Upper lobe of left lung (tissue), 4 donors: Measurements from ENCODE around the gene DNAH10.

Source experiments
- EP300 ChIP-seq, 4 donors: sonication (generic); formaldehyde crosslinking; IDR thresholded peaks; one replicate each; pipeline ENCODE4 v1.5.1; 2017; ENCODE audit warnings: antibody characterized with exemption in 4 of 4, control low read depth in 2 of 4
- POLR2A ChIP-seq, 4 donors: fragments of 450-650 bp; IDR thresholded peaks; one replicate each; pipeline ENCODE4 v1.5.1; 2016 to 2017; ENCODE audit warnings: antibody characterized with exemption in 4 of 4, mild to moderate bottlenecking in 2 of 4
- POLR2AphosphoS5 ChIP-seq, 2 donors: sonication (generic); formaldehyde crosslinking; IDR thresholded peaks; one replicate each; pipeline ENCODE4 v1.5.1; 2017; ENCODE audit warnings: antibody characterized with exemption in 2 of 2
- TF ChIP-seq, protein P1 (sequence below), 6 experiments: fragments of 450-650 bp in 4 of 6; fragments of 200-600 bp in 2 of 6; sonication (generic) in 2 of 6; IDR thresholded peaks; one replicate each; pipeline ENCODE4 v1.5.1; 2016 to 2019; ENCODE audit warnings: antibody characterized with exemption in 6 of 6

DNA sequence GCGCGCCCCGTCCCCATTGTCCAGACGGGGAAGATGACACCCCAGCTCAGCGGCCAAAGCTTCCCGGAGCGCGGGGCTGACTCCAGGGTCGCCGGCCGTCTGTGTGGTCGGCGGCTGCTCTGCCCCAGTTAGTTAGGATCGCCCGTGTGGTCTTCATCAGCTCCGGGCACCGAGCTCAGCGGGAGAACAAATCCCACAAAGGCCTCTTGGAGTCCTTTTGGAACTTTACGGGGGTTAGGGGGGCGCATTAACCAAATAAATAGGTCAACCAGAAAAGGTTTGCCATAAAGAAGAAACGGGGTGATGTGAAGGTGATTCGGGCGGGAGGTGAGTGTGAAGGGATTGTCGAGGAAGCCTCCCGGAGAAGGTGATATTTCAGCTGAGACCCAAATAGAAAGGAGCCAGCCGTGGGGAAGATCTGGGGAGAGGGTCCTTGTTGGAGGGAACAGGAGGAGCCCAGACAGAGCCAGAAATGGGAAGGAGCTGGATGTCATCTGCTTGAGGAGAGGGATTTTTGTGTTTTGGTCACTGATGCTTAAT, 49.3 kb upstream of the DNAH10 start:
- TF ChIP-seq, protein P1, sequence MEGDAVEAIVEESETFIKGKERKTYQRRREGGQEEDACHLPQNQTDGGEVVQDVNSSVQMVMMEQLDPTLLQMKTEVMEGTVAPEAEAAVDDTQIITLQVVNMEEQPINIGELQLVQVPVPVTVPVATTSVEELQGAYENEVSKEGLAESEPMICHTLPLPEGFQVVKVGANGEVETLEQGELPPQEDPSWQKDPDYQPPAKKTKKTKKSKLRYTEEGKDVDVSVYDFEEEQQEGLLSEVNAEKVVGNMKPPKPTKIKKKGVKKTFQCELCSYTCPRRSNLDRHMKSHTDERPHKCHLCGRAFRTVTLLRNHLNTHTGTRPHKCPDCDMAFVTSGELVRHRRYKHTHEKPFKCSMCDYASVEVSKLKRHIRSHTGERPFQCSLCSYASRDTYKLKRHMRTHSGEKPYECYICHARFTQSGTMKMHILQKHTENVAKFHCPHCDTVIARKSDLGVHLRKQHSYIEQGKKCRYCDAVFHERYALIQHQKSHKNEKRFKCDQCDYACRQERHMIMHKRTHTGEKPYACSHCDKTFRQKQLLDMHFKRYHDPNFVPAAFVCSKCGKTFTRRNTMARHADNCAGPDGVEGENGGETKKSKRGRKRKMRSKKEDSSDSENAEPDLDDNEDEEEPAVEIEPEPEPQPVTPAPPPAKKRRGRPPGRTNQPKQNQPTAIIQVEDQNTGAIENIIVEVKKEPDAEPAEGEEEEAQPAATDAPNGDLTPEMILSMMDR (IDR thresholded peaks at IDR 0.05), result no peak
- no peak for TF ChIP-seq POLR2AphosphoS5 (IDR thresholded peaks at IDR 0.05)
- no peak for TF ChIP-seq POLR2A (IDR thresholded peaks at IDR 0.05)
- TF ChIP-seq EP300 (IDR thresholded peaks at IDR 0.05), result no peak
